HG03354 (cell line): ENCODE data around the gene ABCA4.

Experiments used
- ATAC-seq: cut with Tn5 transposase; IDR thresholded peaks from one replicate; pipeline ENCODE4 v1.9.1; 2021; ENCODE audit warnings: mild to moderate bottlenecking; ENCODE audit not compliant: unreplicated experiment, poor library complexity, severe bottlenecking

ABCA4 gene

GRCh38 chr1:94125551-94126514 is 4.9 kb upstream of the ABCA4 start:
- no peak for ATAC-seq

- no peak for ATAC-seq
Measured at GRCh38 chr1:94124538-94124937, 3.6 kb upstream of the ABCA4 start.

GRCh38 chr1:94122201-94122970 is 1.4 kb upstream of the ABCA4 start:
- no peak for ATAC-seq

- no peak for ATAC-seq
Measured at GRCh38 chr1:94121411-94121821, 468 bp upstream of the ABCA4 start.

GRCh38 chr1:94120570-94120901 is 412 bp downstream of the ABCA4 start:
- ATAC-seq, result no peak

- ATAC-seq, result no peak
Measured at GRCh38 chr1:94119796-94120569, 965 bp downstream of the ABCA4 start.

GRCh38 chr1:94119306-94119705 is 1.6 kb downstream of the ABCA4 start:
- no peak for ATAC-seq

- no peak for ATAC-seq
Measured at GRCh38 chr1:94118471-94118870, 2.5 kb downstream of the ABCA4 start.

GRCh38 chr1:94118013-94118412 is 2.9 kb downstream of the ABCA4 start:
- no peak for ATAC-seq

- no peak for ATAC-seq
Measured at GRCh38 chr1:94117259-94117851, 3.6 kb downstream of the ABCA4 start.

GRCh38 chr1:94115900-94116436 is 5.0 kb downstream of the ABCA4 start:
- no peak for ATAC-seq

- ATAC-seq, result no peak
Measured at GRCh38 chr1:94115254-94115899, 5.6 kb downstream of the ABCA4 start.

GRCh38 chr1:94113589-94114226 is 7.2 kb downstream of the ABCA4 start:
- ATAC-seq, result no peak

- no peak for ATAC-seq
Measured at GRCh38 chr1:94111879-94112278, 9.1 kb downstream of the ABCA4 start.

GRCh38 chr1:94110946-94111740 is 9.8 kb downstream of the ABCA4 start:
- ATAC-seq, result no peak

GRCh38 chr1:94110021-94110761 is 10.8 kb downstream of the ABCA4 start:
- no peak for ATAC-seq

- ATAC-seq, result no peak
Measured at GRCh38 chr1:94109478-94109877, 11.5 kb downstream of the ABCA4 start.
